Measurements from ENCODE around the gene LRRN2. TPM values are rescaled to one million over a fixed set of nuclear protein-coding genes. Genes with fewer than 3 reads are reported as not detected.

The LRRN2 gene
- total and polyA plus RNA-seq, 2 of the 8 experiments (the other 6 are each of a cell fraction or from before 2014, with no cell fraction given), result 1.8 to 2.3 TPM

DNA sequence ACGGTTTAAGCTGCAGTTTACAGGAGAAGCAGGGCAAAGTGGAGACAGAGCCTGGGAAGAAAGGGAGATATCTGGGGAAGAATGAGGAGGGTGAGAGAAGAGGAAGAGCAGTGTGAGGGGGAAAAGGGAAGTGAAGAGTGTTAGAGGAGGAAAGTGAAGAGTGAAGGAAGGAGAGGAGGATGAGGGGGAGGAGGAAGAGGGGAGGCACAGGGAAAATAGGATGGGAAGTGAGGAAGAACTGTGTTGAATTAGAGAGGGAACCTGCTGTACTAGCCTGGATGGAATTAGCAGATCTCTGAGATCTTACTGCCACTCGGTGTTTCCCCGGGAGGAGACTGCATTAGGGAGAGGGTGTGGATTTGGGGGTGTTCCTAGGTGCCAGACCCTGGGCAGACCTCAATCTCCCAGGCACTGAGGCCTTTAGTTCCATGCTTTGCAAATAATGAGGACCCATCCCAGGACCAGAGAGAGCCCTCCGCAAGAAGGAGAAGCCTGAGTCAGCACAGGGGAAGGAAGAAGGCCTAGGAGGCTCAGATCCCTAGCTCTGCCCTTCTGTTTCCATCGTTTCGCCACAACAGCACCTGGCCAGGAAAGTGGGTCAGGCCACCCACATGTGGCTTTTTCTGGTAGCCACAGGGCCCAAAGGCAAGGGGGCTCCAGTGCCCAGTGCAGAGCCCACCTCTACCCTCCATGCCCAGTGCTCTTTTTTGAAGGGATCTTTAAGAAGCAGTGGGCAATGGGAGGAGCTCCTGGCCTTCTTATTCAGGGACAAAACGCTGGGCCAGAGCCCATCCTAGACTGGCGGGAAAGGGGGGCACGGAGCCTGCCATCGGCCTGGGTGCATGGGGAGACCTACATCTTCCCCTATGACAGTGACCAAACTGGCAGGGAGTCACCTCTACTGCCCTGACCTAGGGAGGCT, 2.0 kb downstream of the LRRN2 start:
- Histone ChIP-seq H3K56ac (replicated peaks; ENCODE audit: insufficient read length, low read depth, low read length) (no peak overlapping the region), H2BK12ac (ENCODE audit: low read depth, low read length) (no peak overlapping the region), H3K18ac (ENCODE audit: extremely low read depth, low read length) (no peak overlapping the region), H2AFZ (ENCODE audit: low read length) (no peak overlapping the region), H2BK120ac (replicated peaks; ENCODE audit: low read depth, low read length) (no peak overlapping the region), H3K4me1 (replicated peaks in 1 of 4; ENCODE audit: control insufficient read depth in 3 of 4, insufficient read depth in 4 of 4, low read length in 3 of 4) (peaks cover 0 to 12% (median 7%) of the 10 kb centered on the region in 4 experiments; a peak in 6 of 7 replicates), H4K91ac (replicated peaks; ENCODE audit: insufficient read length, low read length) (no peak overlapping the region), H4K20me1 (replicated peaks in 1 of 2; ENCODE audit: control insufficient read depth in 1 of 2, insufficient read depth in 2 of 2, low read length in 2 of 2) (peaks cover 0 to 2% of the 10 kb centered on the region in 2 experiments), H3K23ac (ENCODE audit: insufficient read length) (no peak overlapping the region), H3K4me2 (ENCODE audit: insufficient read depth in 1 of 2, low read depth in 2 of 2, low read length in 2 of 2) (peak overlapping the region; percentile 92 to 95; a peak in 3 of 4 replicates), H3K9me3 (ENCODE audit: insufficient read depth in 2 of 2, low read depth in 1 of 2, low read length in 1 of 2) (no peaks in the 10 kb centered on the region), H2BK5ac (ENCODE audit: low read depth, low read length) (no peak overlapping the region), H3K79me2 (ENCODE audit: control insufficient read depth in 1 of 2, insufficient read depth in 2 of 2, low read length in 2 of 2) (no peaks in the 10 kb centered on the region), H2AK5ac (ENCODE audit: low read depth, low read length) (no peak overlapping the region), H3K27ac (ENCODE audit: low read depth, low read length) (no peak overlapping the region), H3K14ac (ENCODE audit: insufficient read length) (no peak overlapping the region), H3K23me2 (ENCODE audit: low read depth, low read length) (peaks cover 19% of the 10 kb centered on the region; the same call in 1 of the 2 replicates), H3K36me3 (ENCODE audit: control insufficient read depth in 2 of 4, insufficient read depth in 4 of 4, low read length in 3 of 4) (no peaks in the 10 kb centered on the region; a peak in 1 of 8 replicates), H2BK15ac (ENCODE audit: low read length) (no peak overlapping the region), H2BK20ac (ENCODE audit: low read length) (0 out of 2 replicates have a peak overlapping the region, but pooled peaks have one; percentile 26), H4K8ac (ENCODE audit: extremely low read depth, insufficient read depth, low read length) (no peak overlapping the region), H4K5ac (ENCODE audit: insufficient read length, low read depth, low read length) (no peak overlapping the region), H3K79me1 (ENCODE audit: low read depth, low read length) (no peaks in the 10 kb centered on the region), H3K4ac (replicated peaks; ENCODE audit: insufficient read length, low read depth, low read length) (no peak overlapping the region), H3K27me3 (replicated peaks in 1 of 4; ENCODE audit: control insufficient read depth in 3 of 4, extremely low read depth in 1 of 4, insufficient read depth in 3 of 4, low read length in 3 of 4) (peaks cover 13 to 50% (median 43%) of the 10 kb centered on the region in 4 experiments), H3K4me3 (ENCODE audit: extremely low read depth in 1 of 4, insufficient read depth in 2 of 4, low read depth in 3 of 4, low read length in 4 of 4) (peak overlapping the region in 1 of 4 experiments; percentile 66; a peak in 2 of 8 replicates), H3K9ac (replicated peaks in 1 of 4; ENCODE audit: extremely low read depth in 1 of 4, low read depth in 3 of 4, low read length in 3 of 4) (no peak overlapping the region)
- WGBS, 2 experiments (ENCODE audit: extremely low coverage in 1 of 2, insufficient coverage in 1 of 2, insufficient read length in 1 of 2, insufficient replicate concordance in 2 of 2, low coverage in 1 of 2, low lambda C conversion rate in 2 of 2, missing lambda C conversion rate in 1 of 2), result 82% methylated on average over 9 of the region's 10 CpGs; no CpG with 5 or more reads in 1 of the 2 experiments
- POLR2A ChIA-PET (ENCODE audit: partially characterized antibody), result interaction anchor here (0.8 to 1.3 kb wide), 3 partner anchors 15 to 34 kb away, joined by 3 to 5 read pairs (median 3); no protein-coding TSS in a partner anchor
- CTCF ChIA-PET (ENCODE audit: partially characterized antibody), result interaction anchor here (0.5 to 6.1 kb wide), 15 partner anchors 9 to 124 kb away, joined by 3 to 44 read pairs (median 4); no protein-coding TSS in a partner anchor
- no peak for DNase-seq (ENCODE audit: low read depth in 1 of 2, low spot score in 2 of 2)
- no peak for FAIRE-seq
- no peak for TF ChIP-seq CHD1 (IDR thresholded peaks at IDR 0.05; ENCODE audit: low read depth, low read length)
- no peak for TF ChIP-seq PHF8 (conservative IDR thresholded peaks at IDR 0.05; ENCODE audit: low read depth, low read length)
- TF ChIP-seq KDM5A (IDR thresholded peaks at IDR 0.05; ENCODE audit: low read length), result no peak
- TF ChIP-seq CTCF (IDR thresholded peaks at IDR 0.05; ENCODE audit: control extremely low read depth in 1 of 3, insufficient read depth in 1 of 3, low read depth in 1 of 3, low read length in 3 of 3), result no peak
- TF ChIP-seq, protein P1, sequence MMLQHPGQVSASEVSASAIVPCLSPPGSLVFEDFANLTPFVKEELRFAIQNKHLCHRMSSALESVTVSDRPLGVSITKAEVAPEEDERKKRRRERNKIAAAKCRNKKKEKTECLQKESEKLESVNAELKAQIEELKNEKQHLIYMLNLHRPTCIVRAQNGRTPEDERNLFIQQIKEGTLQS (IDR thresholded peaks at IDR 0.05; ENCODE audit: insufficient read depth, low read depth, low read length), result no peak
- no peak for TF ChIP-seq POLR2AphosphoS5 (IDR thresholded peaks at IDR 0.05; ENCODE audit: low read depth, low read length)
- TF ChIP-seq ZNF274 (IDR thresholded peaks at IDR 0.05; ENCODE audit: borderline replicate concordance, extremely low read depth, low read length), result no peak
- TF ChIP-seq SRF (IDR thresholded peaks at IDR 0.05; ENCODE audit: low read depth, low read length), result no peak
